NB4 (cell line): ENCODE data around the gene RPS21.

ENCODE experiments used
- DNase-seq: peaks from one replicate; pipeline ENCODE4 v3.0.0; 2010; ENCODE audit warnings: low read depth
- H3K4me3 ChIP-seq: one replicate; pipeline ENCODE4 v1.5.1; 2011; ENCODE audit warnings: mild to moderate bottlenecking, low read depth, low read length, moderate library complexity
- MYC ChIP-seq: IDR thresholded peaks from 2 replicates; pipeline ENCODE4 v1.6.1; 2011; ENCODE audit warnings: low read depth, low read length
- POLR2A ChIP-seq: IDR thresholded peaks from 2 replicates; pipeline ENCODE4 v1.6.1; 2011; ENCODE audit warnings: mild to moderate bottlenecking; ENCODE audit not compliant: insufficient read length; ENCODE audit errors: extremely low read depth
- TF ChIP-seq, protein P1 (sequence below): IDR thresholded peaks from 2 replicates; pipeline ENCODE4 v1.6.1; 2011; ENCODE audit warnings: low read depth, low read length
- TF ChIP-seq, protein P2 (sequence below): IDR thresholded peaks from one replicate; pipeline ENCODE4 v1.5.1; 2012; ENCODE audit warnings: low read depth, low read length

The RPS21 gene

DNA sequence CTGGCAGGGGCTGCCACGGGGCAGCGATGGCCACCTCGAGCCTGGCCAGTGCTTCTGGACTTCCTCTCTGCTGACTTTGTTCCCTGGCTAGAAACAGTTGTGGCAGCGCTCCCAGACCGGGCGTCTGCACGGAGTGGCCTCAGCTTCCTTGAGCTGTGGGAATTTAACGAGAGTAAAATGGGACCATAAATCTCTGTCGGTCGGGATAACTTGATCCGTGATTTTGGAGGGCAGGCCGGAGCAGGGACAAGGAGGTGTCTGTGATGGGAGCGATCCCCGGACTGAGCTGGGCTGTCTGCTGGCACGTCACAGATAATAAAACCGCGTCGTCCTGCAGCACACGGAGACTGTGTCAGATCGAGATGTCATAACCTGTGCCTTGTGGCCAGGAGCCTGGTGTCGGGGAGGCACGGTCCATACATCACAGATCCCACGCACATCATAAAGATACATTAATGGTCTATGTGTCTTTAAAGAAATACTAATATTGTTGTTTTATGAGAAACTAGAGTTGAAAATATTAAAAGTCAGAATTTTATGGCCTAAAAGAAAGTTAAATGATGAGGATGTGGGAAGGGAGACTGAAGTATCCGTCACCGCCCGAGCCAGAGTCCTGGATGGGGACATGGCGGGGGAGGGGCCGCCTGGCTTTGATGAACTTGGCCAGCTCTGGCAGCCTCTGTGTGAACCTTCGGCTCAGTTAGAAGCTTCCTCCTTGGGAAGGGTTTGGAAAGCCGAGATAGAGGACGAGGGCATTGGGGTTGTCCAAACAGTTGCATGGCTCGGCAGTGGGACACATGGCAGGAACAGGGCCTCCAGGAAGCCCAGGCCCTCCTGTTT, 47.0 kb downstream of the RPS21 start:
- TF ChIP-seq MYC, result no peak
- TF ChIP-seq, protein P1, sequence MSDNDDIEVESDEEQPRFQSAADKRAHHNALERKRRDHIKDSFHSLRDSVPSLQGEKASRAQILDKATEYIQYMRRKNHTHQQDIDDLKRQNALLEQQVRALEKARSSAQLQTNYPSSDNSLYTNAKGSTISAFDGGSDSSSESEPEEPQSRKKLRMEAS, result no peak
- no peak for TF ChIP-seq POLR2A
- TF ChIP-seq, protein P2, sequence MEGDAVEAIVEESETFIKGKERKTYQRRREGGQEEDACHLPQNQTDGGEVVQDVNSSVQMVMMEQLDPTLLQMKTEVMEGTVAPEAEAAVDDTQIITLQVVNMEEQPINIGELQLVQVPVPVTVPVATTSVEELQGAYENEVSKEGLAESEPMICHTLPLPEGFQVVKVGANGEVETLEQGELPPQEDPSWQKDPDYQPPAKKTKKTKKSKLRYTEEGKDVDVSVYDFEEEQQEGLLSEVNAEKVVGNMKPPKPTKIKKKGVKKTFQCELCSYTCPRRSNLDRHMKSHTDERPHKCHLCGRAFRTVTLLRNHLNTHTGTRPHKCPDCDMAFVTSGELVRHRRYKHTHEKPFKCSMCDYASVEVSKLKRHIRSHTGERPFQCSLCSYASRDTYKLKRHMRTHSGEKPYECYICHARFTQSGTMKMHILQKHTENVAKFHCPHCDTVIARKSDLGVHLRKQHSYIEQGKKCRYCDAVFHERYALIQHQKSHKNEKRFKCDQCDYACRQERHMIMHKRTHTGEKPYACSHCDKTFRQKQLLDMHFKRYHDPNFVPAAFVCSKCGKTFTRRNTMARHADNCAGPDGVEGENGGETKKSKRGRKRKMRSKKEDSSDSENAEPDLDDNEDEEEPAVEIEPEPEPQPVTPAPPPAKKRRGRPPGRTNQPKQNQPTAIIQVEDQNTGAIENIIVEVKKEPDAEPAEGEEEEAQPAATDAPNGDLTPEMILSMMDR, result no peak
- H3K4me3 ChIP-seq, result no peak overlapping the region
- DNase-seq, result no peak

DNA sequence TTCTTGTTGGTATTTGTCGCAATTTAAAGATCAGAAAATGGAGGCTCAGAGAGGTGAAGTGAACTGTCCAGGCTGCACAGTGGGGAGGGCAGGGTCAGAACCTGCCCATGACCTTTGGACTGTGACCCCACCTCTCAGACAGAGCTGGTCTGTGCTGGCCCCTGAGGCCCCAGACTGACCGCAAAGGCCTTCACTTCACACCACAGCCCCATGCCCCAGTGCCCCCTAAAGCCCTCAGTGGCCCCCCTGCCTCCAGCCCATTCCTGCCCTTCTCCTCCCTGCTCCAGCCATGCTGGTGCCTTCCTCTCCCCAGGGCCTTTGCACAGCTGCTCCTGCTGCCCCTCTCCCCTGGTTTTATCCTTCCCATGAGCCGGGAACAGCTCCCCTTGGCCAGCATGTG, 49.8 kb downstream of the RPS21 start:
- DNase-seq, result no peak
- TF ChIP-seq, protein P1, result no peak
- no peak for TF ChIP-seq MYC
- TF ChIP-seq POLR2A, result no peak
- TF ChIP-seq, protein P2, result no peak
- H3K4me3 ChIP-seq, result no peak overlapping the region

DNA sequence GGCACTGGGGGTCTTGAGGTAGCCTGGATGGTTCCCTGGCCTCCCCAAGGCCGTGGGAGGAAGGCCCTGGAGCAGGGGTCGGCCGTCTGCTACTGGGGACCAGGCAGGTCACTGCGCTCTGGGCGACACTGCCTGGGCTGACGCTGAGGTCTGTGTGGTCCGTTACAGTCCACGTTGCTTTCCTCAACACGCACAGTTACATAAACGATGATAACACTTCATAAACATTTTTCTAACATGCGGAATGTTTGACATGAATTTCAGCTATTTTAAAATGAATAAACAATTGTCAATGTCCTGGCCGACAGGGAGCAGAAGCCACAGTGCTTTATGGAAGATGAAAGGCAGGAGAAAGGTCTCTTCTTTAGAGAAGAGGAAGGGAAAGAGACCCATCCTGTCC, 50.6 kb downstream of the RPS21 start:
- TF ChIP-seq MYC, result no peak
- no peak for TF ChIP-seq POLR2A
- TF ChIP-seq, protein P2, result no peak
- no peak for DNase-seq
- no peak overlapping the region for H3K4me3 ChIP-seq

DNA sequence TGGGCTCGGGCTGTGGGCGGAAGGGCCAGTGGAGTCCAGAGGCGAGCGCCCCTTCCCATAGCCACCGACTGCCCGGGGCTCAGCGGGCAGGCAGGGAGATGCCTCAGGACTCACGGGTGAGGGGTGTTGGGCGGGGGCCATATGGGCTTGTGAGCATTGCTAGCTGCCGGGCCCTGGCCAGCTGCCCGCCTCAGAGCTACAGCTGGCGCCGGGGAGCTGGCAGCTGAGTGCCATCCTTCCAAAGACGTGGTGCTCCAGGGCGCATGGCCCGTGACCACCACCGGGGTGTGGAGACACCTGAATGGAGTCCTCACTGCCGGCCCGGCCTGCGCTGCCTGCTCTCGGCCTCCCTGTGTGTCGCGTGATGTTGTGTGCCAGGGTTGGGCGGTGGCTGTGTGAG, 51.0 kb downstream of the RPS21 start:
- no peak overlapping the region for H3K4me3 ChIP-seq
- TF ChIP-seq, protein P2, result no peak
- TF ChIP-seq POLR2A (no peak), MYC (no peak)
- TF ChIP-seq, protein P1, result no peak
- no peak for DNase-seq
